K562 (cell line): ENCODE data around the gene YARS1. TPM values are rescaled to one million over a fixed set of nuclear protein-coding genes. Genes with fewer than 3 reads are reported as not detected.

Experiments used
- CHCHD3 ChIP-seq: fragments of 250-450 bp; sonication (Bioruptor Pico); IDR thresholded peaks from 2 replicates; pipeline ENCODE4 v2.1.2; 2022; ENCODE audit warnings: mild to moderate bottlenecking
- ERF ChIP-seq: fragments of 450-650 bp; formaldehyde crosslinking; IDR thresholded peaks from 2 replicates; pipeline ENCODE4 v1.4.0; 2020; ENCODE audit warnings: mild to moderate bottlenecking, mixed read lengths
- KLF1 ChIP-seq: fragments of 450-650 bp; IDR thresholded peaks from 2 replicates; pipeline ENCODE4 v1.6.1; 2016; ENCODE audit warnings: missing genetic modification characterization, missing compliant biosample characterization
- MIER1 ChIP-seq: fragments of 450-650 bp; IDR thresholded peaks from 2 replicates; pipeline ENCODE4 v1.6.1; 2016; ENCODE audit warnings: antibody characterized with exemption, mild to moderate bottlenecking, low read depth
- RFX1 ChIP-seq: fragments of 450-650 bp; IDR thresholded peaks from 2 replicates; pipeline ENCODE4 v1.6.1; 2016; ENCODE audit warnings: mild to moderate bottlenecking, moderate library complexity
- SRSF3 ChIP-seq: fragments of 200-400 bp; formaldehyde crosslinking; IDR thresholded peaks from 2 replicates; pipeline ENCODE4 v1.6.1; 2016; ENCODE audit warnings: mild to moderate bottlenecking, low read length, moderate library complexity; ENCODE audit not compliant: insufficient read depth
- ZFPM2 ChIP-seq: fragments of 250-450 bp; sonication (Bioruptor Pico); IDR thresholded peaks from 2 replicates; pipeline ENCODE4 v1.5.1; 2022; ENCODE audit warnings: mild to moderate bottlenecking
- ZNF324 ChIP-seq: fragments of 250-450 bp; sonication (Bioruptor Pico); IDR thresholded peaks from 2 replicates; pipeline ENCODE4 v1.4.0; 2020; ENCODE audit warnings: mild to moderate bottlenecking
- ZNF583 ChIP-seq: fragments of 250-450 bp; sonication (Bioruptor Pico); IDR thresholded peaks from 2 replicates; pipeline ENCODE4 v1.4.0; 2020
- polyA plus RNA-seq, 8 experiments: library from polyadenylated mRNA; depleted of rRNA in 4 of 8; stranded (reverse) in 5 of 8; unstranded in 3 of 8; fragments of >200 nt; fragmentation: Nextera tagmentation in 2 of 8; fragmentation: Illumina TruSeq in 1 of 8; extraction: Ambion mirVana in 2 of 8; extraction: Trizol in 1 of 8; gene quantifications; 2 replicates each; pipeline versions ENCODE4 v1.2.1 to v1.2.3, GENCODE V29; 2011 to 2014; ENCODE audit warnings: inconsistent platforms in 1 of 8, missing spikeins in 1 of 8
- total RNA-seq, 7 experiments: library from RNA; depleted of rRNA in 6 of 7; stranded (reverse); fragments of >200 nt in 6 of 7; fragmentation: Illumina TruSeq in 2 of 7; extraction: Trizol in 2 of 7; gene quantifications; 2 replicates each; pipeline versions ENCODE4 v1.2.1 to v1.2.3, GENCODE V29; 2011 to 2021; ENCODE audit warnings: low replicate concordance in 1 of 7
- TF ChIP-seq, protein P1 (sequence below): fragments of 250-450 bp; sonication (Bioruptor Pico); IDR thresholded peaks from 2 replicates; pipeline ENCODE4 v1.5.0; 2022; ENCODE audit warnings: mild to moderate bottlenecking
- TF ChIP-seq, protein P2 (sequence below): fragments of 250-450 bp; sonication (Bioruptor Pico); IDR thresholded peaks from 2 replicates; pipeline ENCODE4 v1.5.0; 2021; ENCODE audit warnings: mild to moderate bottlenecking, moderate library complexity
- TF ChIP-seq, protein P3 (sequence below): sonication (generic); formaldehyde crosslinking; IDR thresholded peaks from 2 replicates; pipeline ENCODE4 v1.8.1; 2023; ENCODE audit warnings: mild to moderate bottlenecking, missing genetic modification reagents, moderate library complexity
- TF ChIP-seq, protein P4 (sequence below): fragments of 450-650 bp; formaldehyde crosslinking; IDR thresholded peaks from 2 replicates; pipeline ENCODE4 v1.4.0; 2020; ENCODE audit warnings: mild to moderate bottlenecking, mixed read lengths
- TF ChIP-seq, protein P5 (sequence below): sonication (generic); formaldehyde crosslinking; IDR thresholded peaks from 2 replicates; pipeline ENCODE4 v1.8.0; 2022; ENCODE audit warnings: missing genetic modification reagents, mild to moderate bottlenecking, borderline replicate concordance
- TF ChIP-seq, protein P6 (sequence below): fragments of 200-800 bp; sonication (Bioruptor generic); IDR thresholded peaks from 2 replicates; pipeline ENCODE4 v1.6.1; 2017; ENCODE audit warnings: missing genetic modification characterization, missing compliant biosample characterization

The YARS1 gene
- total and polyA plus RNA-seq, 9 of the 15 experiments (the other 6 are each of a cell fraction or from before 2014, with no cell fraction given), result 66.2 to 336 (median 201) TPM

DNA sequence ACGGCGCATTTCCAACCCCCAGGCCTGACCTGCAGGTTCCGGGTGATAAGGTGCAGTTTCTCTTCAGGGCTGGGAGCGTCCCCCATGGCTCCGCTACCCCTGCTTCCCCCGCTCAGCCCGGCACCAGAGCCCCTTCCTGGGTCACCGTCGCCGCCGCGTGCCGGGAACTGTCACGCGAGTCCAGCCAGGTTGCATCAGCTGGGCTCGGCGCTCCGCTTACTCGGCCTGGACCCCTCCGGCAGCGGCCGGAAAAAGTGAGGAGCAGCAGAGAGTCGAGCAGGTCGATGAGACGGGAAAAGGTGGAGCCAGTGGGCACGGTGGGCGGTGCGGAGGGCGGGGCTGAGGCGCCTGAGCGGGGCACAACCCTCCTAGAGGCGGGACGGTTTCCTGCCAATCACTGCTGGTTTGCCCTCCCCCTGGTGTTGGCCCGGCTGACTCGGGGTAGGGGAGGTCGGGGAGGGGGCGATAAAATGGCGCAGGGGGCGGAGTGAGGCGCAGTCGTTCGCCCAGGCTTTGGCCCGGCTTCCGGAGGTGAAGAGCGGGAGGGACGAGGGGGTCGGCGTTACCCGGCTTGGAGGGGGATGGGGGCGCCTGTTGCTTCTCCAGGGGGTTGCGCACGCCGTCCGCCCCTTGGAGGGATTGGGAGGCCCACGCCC, at the start of gene YARS1, which contains the start of gene S100PBP (continued):
- TF ChIP-seq, protein P1, sequence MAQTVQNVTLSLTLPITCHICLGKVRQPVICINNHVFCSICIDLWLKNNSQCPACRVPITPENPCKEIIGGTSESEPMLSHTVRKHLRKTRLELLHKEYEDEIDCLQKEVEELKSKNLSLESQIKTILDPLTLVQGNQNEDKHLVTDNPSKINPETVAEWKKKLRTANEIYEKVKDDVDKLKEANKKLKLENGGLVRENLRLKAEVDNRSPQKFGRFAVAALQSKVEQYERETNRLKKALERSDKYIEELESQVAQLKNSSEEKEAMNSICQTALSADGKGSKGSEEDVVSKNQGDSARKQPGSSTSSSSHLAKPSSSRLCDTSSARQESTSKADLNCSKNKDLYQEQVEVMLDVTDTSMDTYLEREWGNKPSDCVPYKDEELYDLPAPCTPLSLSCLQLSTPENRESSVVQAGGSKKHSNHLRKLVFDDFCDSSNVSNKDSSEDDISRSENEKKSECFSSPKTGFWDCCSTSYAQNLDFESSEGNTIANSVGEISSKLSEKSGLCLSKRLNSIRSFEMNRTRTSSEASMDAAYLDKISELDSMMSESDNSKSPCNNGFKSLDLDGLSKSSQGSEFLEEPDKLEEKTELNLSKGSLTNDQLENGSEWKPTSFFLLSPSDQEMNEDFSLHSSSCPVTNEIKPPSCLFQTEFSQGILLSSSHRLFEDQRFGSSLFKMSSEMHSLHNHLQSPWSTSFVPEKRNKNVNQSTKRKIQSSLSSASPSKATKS (CRISPR knock-in tag), result no peak
- TF ChIP-seq ERF (CRISPR knock-in tag) (peak; percentile 82), SRSF3 (peak; percentile 88), ZFPM2 (no peak), MIER1 (no peak), RFX1 (no peak), ZNF583 (CRISPR knock-in tag) (no peak), ZNF324 (CRISPR knock-in tag) (0 out of 2 replicates have a peak, but pooled peaks have one; percentile 33), KLF1 (tag) (no peak), CHCHD3 (CRISPR knock-in tag) (no peak)
- TF ChIP-seq, protein P2, sequence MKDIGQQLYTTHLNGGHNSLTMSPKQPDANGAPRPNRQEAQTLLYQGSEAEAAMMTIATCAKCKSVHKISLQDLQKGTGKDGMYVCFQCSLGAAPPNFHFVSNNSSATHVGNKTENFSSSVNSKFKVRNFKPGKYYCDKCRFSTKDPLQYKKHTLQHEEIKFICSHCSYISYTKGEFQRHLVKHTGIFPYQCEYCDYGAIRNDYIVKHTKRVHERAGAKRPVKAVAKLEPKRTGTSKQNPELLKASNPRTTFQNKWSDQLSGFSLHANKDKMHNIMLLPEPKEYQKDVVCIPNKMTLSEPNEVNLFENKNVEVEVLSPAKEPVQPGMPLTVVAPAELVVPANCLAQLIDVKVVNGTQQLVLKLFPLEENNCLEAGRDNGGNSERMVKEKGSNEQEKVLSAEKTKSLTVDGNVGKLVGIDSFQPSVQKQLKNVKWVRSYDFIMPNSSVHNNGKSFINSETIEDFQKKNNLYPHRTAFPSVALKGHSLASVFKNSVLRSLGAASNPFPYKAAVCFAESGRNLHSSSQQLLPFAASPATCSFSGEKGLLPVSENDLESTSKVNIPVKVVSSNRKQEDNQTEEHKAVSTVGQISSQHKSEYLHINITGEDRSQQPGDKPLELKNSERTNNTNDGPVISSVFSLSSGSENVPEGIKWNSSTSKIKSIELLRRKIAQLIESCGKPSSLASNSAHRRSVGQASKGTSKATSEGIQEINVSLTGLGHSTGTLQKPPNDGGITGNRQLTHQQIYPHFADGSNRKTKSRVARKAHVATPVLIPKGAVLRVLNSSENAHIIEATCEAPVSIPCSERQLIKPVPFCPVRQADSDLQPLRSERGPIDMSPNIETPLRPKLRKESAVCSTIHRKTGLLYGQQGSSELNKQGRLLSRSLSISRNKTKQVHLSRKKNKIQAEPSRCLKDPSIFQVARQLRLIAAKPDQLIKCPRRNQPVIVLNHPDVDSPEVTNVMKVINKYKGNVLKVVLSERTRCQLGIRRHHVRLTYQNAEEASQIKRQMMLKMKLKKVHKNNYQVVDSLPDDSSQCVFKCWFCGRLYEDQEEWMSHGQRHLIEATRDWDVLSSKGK (CRISPR knock-in tag), result no peak
- TF ChIP-seq, protein P3, sequence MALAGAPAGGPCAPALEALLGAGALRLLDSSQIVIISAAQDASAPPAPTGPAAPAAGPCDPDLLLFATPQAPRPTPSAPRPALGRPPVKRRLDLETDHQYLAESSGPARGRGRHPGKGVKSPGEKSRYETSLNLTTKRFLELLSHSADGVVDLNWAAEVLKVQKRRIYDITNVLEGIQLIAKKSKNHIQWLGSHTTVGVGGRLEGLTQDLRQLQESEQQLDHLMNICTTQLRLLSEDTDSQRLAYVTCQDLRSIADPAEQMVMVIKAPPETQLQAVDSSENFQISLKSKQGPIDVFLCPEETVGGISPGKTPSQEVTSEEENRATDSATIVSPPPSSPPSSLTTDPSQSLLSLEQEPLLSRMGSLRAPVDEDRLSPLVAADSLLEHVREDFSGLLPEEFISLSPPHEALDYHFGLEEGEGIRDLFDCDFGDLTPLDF (CRISPR knock-in tag), result peak; percentile 97
- TF ChIP-seq, protein P4, sequence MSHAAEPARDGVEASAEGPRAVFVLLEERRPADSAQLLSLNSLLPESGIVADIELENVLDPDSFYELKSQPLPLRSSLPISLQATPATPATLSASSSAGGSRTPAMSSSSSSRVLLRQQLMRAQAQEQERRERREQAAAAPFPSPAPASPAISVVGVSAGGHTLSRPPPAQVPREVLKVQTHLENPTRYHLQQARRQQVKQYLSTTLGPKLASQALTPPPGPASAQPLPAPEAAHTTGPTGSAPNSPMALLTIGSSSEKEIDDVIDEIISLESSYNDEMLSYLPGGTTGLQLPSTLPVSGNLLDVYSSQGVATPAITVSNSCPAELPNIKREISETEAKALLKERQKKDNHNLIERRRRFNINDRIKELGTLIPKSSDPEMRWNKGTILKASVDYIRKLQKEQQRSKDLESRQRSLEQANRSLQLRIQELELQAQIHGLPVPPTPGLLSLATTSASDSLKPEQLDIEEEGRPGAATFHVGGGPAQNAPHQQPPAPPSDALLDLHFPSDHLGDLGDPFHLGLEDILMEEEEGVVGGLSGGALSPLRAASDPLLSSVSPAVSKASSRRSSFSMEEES (CRISPR knock-in tag), result peak; percentile 46; the same call in 1 of the 2 replicates
- TF ChIP-seq, protein P5, sequence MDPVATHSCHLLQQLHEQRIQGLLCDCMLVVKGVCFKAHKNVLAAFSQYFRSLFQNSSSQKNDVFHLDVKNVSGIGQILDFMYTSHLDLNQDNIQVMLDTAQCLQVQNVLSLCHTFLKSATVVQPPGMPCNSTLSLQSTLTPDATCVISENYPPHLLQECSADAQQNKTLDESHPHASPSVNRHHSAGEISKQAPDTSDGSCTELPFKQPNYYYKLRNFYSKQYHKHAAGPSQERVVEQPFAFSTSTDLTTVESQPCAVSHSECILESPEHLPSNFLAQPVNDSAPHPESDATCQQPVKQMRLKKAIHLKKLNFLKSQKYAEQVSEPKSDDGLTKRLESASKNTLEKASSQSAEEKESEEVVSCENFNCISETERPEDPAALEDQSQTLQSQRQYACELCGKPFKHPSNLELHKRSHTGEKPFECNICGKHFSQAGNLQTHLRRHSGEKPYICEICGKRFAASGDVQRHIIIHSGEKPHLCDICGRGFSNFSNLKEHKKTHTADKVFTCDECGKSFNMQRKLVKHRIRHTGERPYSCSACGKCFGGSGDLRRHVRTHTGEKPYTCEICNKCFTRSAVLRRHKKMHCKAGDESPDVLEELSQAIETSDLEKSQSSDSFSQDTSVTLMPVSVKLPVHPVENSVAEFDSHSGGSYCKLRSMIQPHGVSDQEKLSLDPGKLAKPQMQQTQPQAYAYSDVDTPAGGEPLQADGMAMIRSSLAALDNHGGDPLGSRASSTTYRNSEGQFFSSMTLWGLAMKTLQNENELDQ (CRISPR knock-in tag), result no peak; the same call in 1 of the 2 replicates
- TF ChIP-seq, protein P6, sequence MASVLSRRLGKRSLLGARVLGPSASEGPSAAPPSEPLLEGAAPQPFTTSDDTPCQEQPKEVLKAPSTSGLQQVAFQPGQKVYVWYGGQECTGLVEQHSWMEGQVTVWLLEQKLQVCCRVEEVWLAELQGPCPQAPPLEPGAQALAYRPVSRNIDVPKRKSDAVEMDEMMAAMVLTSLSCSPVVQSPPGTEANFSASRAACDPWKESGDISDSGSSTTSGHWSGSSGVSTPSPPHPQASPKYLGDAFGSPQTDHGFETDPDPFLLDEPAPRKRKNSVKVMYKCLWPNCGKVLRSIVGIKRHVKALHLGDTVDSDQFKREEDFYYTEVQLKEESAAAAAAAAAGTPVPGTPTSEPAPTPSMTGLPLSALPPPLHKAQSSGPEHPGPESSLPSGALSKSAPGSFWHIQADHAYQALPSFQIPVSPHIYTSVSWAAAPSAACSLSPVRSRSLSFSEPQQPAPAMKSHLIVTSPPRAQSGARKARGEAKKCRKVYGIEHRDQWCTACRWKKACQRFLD (CRISPR knock-in tag), result no peak
